Activated CD8-positive, alpha-beta memory T cell treated with anti-CD3 and anti-CD28 coated beads, Interleukin-2, amount 50 U/mL, for 24 hours (primary cell): Measurements from ENCODE around the gene NPTX1.
"Not testable (repeated sequence)": the region's sequence is repeated elsewhere in the genome, so short reads cannot be mapped to it uniquely, and the experiment has no call there.

ENCODE experiments used
- DNase-seq: peaks from one replicate; pipeline ENCODE4 v3.0.0-alpha.2; 2020; ENCODE audit errors: extremely low read depth

Gene NPTX1

DNA sequence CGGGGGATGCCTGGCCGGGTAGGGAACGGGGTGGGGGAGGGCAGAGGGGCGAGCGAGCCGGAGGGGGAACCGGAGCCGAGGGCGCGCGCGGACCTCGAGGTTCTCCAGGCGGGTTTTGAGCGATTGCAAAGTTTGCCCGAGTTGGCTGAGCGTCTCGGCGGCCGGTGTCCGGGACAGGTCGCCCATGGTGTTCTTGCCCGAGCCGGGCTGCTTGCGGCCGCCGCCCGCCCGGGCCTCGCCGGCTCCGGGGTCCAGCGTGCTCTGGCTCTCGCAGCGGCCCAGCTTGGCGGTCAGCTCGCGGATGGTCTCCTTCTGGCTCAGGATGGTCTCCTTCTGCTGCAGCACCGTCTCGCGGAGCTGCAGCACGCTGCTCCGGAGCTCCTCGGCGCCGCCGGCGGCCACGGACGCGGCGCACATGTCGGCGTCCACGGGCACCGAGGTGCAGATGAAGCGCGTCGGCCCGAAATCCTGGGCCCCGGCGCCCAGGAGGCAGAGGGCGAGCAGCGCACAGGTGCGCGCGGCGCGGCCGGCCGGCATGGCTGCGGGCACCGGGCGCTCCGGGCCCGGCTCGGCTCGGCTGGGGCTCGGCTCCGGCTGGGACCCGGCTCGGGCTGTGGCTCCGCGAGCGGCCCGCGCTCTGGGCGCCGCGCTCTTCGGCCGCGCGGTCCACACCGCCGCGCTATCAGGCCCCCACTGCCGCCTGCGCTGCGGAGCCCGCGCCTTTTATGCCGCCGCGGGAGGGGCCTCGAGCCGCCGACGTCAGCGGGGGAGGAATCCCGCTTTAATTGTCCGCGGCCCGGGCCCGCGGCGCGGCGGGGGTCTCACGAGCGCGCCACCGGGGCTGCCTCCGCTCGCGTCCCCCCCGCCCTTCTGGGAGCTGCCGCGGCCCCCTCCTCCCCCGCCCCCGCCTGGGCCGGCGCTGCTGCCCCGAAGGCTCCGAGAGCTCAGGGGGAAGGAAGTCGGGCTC lies at the start of gene NPTX1:
Gene NPTX1 (minus strand): TSS at position 698 of the 967 bp plus-strand sequence. CDS start 161 bp downstream, at position 537.
- no peak for DNase-seq

- DNase-seq, result no peak
Measured at GRCh38 chr17:80523956-80524712, 47.7 kb upstream of the NPTX1 start.

- no peak for DNase-seq
Measured at GRCh38 chr17:80523054-80523744, 46.8 kb upstream of the NPTX1 start.

DNA sequence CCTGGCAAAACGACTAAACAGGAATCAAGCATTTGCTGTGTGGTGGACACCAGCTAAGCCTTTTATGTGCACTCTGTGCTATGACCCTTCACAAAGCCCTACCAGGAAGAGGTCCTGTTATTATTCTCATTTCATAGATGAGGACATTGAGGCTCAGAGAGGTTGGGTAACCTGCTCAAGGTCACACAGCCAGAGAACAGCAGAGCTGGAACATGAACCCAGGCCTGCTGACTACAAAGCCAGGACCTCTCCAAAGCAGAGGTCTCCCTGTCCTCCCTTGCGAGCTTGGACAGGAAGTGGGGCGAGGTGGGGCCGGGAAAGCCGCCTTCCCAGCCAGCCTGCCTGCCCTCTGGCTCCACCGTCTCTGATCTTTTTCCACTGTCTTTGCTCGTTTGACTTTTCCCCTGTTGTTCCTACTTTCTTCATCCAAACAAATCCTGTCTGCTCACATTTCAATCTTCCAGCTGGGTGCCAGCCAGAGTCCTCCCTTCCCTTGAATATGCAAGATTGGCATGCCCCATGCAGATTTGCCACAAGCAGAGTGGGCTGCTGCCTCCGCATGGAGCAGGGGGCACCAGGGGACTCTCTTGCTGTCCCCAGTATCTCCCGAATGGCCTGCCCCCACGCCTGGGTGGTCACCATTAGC lies 44.5 kb upstream of the NPTX1 start:
- DNase-seq, result no peak

GRCh38 chr17:80519091-80519781 lies 42.8 kb upstream of the NPTX1 start:
- no peak for DNase-seq

- no peak for DNase-seq
Measured at GRCh38 chr17:80518392-80518791, 42.0 kb upstream of the NPTX1 start.

DNA sequence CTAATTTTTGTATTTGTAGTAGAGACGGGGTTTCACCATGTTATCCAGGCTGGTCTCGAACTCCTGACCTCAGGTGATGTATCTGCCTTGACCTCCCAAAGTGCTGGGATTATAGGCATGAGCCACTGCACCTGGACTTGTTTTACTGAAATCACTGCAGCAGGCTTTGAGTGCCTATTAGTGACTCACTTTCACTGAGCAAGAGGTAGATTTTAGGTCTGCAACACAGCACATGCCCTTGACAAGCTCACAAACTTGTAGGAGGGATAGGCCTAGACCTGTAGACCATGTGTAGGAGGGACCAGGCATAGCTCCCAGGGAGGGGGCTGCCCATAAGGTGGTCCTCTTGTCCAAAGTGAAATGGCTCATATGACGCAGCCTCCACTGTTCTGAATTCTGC lies 41.2 kb upstream of the NPTX1 start:
- no peak for DNase-seq

GRCh38 chr17:80516171-80516932 lies 39.9 kb upstream of the NPTX1 start:
- no peak for DNase-seq

DNA sequence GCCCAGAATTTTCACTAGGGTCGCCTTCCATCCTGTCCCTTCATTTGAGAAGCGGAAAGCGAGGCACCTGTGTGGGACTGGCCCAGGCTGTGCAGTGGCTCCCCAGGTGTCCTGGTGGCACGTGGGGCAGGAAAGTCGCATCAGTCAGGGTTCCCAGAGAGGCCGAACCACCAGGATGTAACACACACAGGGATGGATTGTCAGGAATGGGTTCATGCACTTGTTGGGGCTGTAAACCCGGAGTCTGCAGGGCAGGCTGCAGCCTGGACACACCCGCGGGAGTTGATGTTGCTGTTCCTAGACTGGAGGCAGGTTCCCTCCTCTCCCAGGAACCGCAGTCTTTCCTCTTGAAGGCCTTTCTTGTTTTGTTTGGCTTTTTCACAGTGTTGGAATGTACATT lies 37.5 kb upstream of the NPTX1 start:
- DNase-seq, result no peak

GRCh38 chr17:80513201-80513600 lies 36.8 kb upstream of the NPTX1 start:
- DNase-seq, result no peak

GRCh38 chr17:80512233-80512632 lies 35.8 kb upstream of the NPTX1 start:
- DNase-seq, result no peak

DNA sequence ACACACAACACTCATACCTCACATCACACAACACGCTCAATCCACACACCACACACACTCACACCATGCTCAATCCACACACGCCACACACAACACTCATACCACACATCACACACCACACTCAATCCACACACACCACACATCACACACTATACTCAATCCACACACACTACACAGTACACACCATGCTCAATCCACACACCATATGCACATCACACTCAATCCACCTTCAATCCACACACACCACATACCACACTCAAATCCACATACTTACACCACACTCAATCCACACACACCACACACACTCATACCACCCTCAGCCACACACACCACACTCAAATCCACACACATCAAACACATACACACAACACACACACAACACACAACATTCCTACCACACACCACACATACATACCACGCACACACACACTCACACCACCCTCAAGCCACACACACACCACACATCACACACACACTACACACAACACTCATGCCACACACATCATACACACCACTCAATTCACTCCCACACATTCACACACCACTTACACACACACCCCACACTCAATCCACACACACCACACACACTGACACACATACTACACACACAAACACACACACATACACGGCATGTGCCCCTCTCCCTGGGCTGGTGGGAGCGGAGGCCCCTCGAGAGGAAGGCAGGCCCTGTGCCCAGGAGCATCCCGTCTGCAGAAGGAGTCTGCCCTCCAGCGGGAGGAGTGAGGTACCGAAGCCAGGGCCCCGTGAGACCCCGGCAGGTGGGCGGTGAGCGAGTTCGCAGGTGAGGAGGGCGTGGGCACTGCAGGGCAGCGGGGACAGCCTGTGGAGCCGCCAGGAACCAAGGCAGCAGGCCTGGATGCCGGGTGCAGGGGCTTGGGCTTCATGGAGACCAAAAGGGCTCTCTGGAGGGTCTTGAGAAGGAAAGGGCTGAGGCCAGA lies 35.1 kb upstream of the NPTX1 start:
- DNase-seq, result no peak

- DNase-seq, result no peak
Measured at GRCh38 chr17:80510772-80511171, 34.4 kb upstream of the NPTX1 start.

DNA sequence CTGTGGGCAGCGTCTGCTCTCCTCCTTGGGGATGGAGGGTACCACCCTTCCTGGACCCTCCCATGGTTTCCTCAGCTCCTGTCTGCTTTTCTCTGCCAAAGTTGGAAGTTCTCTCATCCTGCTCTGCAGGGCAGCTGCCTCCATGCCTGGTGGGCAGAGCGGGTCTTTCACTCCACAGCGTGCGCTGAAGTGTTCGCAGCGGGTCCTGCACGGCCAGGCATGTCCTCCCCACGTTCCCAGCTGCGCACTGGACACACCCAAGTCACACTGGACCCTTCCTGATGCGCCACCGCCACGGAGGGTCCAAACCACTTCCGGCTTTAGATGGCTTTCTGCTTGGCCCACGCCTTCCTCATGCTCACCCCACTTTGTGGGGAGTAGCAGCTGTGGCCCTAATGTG lies 33.7 kb upstream of the NPTX1 start:
- no peak for DNase-seq

DNA sequence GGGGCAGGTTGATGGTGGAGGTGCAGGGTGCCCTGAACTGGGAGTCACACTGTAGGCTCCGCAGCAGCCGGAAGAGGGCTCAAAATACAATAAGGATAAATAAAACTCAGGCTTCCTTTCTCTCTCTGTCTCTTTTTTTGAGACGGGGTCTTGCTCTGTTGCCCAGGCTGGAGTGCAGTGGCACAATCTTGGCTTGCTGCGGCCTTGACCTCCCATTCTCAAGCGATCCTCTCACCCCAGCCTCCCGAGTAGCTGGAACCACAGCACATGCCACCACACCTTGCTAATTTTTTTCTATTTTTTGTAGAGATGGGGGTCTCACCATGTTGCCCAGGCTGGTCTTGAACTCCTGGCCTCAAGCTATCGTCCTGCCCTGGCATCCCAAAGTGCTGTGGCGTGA lies 32.9 kb upstream of the NPTX1 start:
- no peak for DNase-seq

- no peak for DNase-seq
Measured at GRCh38 chr17:80507965-80508364, 31.6 kb upstream of the NPTX1 start.

DNA sequence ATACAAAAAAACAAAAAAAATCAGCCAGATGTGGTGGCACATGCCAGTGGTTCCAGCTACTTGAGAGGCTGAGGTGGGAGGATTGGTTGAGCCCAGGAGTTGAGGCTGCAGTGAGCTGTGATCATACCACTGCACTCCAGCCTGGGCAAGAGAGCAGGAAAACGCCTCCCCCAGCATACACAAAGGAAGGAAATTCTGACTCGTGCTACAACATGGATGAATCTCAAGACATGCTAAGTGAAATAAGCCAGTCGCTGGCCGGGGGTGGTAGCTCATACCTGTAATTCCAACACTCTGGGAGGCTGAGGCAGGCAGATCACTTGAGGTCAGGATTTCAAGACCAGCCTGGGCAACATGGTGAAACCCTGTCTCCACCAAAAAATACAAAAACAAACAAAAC lies 30.8 kb upstream of the NPTX1 start:
- DNase-seq, result not testable (repeated sequence)

DNA sequence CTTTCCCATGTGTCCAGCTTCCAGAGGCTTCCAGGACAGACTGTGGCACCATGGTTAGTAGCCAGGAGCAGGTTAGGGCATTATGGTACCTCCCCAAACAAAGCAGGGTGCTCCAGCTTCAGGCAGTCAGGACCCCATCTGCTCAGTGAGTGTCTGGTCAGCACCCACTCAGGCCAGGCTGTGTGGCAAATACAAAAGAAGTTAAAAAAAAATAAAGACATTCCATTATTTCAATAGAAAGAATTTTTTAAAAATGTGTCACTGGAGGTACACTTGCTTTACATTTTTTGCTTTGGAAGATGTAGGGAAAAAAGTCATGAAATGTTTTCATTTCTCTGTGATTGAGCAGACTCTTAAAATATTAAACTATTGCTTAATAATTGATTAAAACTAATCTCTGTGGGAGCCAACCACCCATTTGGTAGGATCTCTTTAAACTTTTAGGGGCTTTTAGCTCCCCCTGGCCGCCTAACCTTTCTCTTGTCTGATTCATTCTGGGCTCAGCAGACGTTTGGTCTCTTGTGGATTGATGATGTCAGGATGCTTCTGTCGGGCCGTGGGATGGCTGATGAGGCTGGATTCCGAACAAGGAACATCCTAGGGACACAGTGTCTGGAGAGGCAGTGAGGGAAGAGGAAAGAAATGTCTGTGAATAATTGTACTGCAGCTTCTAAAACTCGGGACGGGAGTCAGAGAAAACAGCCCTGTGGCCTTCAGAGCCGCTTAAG lies 28.4 kb upstream of the NPTX1 start:
- no peak for DNase-seq

GRCh38 chr17:80503921-80504320 lies 27.5 kb upstream of the NPTX1 start:
- DNase-seq, result no peak
